Adipocyte (in vitro differentiated cells): Measurements from ENCODE around the gene ARID4B.

Experiments
- DNase-seq: peaks from one replicate; pipeline ENCODE4 v3.0.0-alpha.2; 2015; ENCODE audit warnings: low read depth
- H3K27me3 ChIP-seq: replicated peaks from 2 replicates; pipeline ENCODE4 v1.7.0; 2013; ENCODE audit warnings: mild to moderate bottlenecking, low read length, moderate library complexity; ENCODE audit not compliant: control insufficient read depth, insufficient read depth
- H3K36me3 ChIP-seq: 2 replicates; pipeline ENCODE4 v1.7.0; 2013; ENCODE audit warnings: low read length, mild to moderate bottlenecking, moderate library complexity; ENCODE audit not compliant: control insufficient read depth, insufficient read depth, severe bottlenecking
- H3K4me1 ChIP-seq: 2 replicates; pipeline ENCODE4 v1.7.0; 2013; ENCODE audit warnings: mild to moderate bottlenecking, low read length, moderate library complexity; ENCODE audit not compliant: control insufficient read depth, insufficient read depth
- H3K4me3 ChIP-seq: 2 replicates; pipeline ENCODE4 v1.7.0; 2013; ENCODE audit warnings: mild to moderate bottlenecking, low read length, moderate library complexity
- H3K9ac ChIP-seq: 2 replicates; pipeline ENCODE4 v1.7.0; 2013; ENCODE audit warnings: mild to moderate bottlenecking, low read length, moderate library complexity
- H3K9me3 ChIP-seq: 2 replicates; pipeline ENCODE4 v1.7.0; 2013; ENCODE audit warnings: mild to moderate bottlenecking, low read length, moderate library complexity; ENCODE audit not compliant: control insufficient read depth

ARID4B gene

DNA sequence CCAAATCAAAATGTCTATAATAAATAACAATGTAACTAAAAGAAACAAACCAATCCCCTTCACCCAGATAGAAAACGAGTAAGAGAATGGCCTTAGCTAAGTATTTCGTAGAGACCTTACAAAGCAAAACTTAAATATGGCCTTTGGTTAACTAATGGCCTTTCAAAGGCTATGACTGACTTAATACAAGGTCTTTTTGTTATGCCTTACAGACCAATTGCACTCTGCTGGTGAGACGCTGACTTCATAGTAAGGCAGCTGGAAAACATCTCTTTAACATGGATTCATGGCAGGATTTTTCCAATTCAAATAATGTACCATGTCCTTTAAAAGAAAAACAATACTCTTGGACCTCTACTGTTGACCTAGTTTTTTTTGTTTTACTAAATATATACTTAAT lies 23.5 kb upstream of the ARID4B start:
- H3K36me3 ChIP-seq = no peaks in the 10 kb centered on the region
- no peaks in the 10 kb centered on the region for H3K27me3 ChIP-seq
- no peak overlapping the region for H3K4me3 ChIP-seq
- H3K9me3 ChIP-seq = no peaks in the 10 kb centered on the region
- no peaks in the 10 kb centered on the region for H3K4me1 ChIP-seq
- no peak for DNase-seq
- no peak overlapping the region for H3K9ac ChIP-seq

- no peaks in the 10 kb centered on the region for H3K9me3 ChIP-seq
- peaks cover 19% of the 10 kb centered on the region for H3K36me3 ChIP-seq
These were observed 15.7 kb upstream of the ARID4B start for GRCh38 chr1:235343726-235344125.

GRCh38 chr1:235342471-235342870 lies 14.5 kb upstream of the ARID4B start:
- Histone ChIP-seq H3K4me3 (no peak overlapping the region), H3K9ac (no peak overlapping the region), H3K9me3 (no peaks in the 10 kb centered on the region), H3K27me3 (no peaks in the 10 kb centered on the region), H3K4me1 (no peaks in the 10 kb centered on the region), H3K36me3 (peaks cover 30% of the 10 kb centered on the region)
- no peak for DNase-seq

More at GRCh38 chr1:235343726-235344125, 15.7 kb upstream of the ARID4B start:
- Histone ChIP-seq H3K27me3 (no peaks in the 10 kb centered on the region), H3K9ac (no peak overlapping the region), H3K4me1 (no peaks in the 10 kb centered on the region), H3K4me3 (no peak overlapping the region)
- DNase-seq = no peak

- no peaks in the 10 kb centered on the region for H3K27me3 ChIP-seq
These were observed 14.1 kb upstream of the ARID4B start for GRCh38 chr1:235342039-235342438.

DNA sequence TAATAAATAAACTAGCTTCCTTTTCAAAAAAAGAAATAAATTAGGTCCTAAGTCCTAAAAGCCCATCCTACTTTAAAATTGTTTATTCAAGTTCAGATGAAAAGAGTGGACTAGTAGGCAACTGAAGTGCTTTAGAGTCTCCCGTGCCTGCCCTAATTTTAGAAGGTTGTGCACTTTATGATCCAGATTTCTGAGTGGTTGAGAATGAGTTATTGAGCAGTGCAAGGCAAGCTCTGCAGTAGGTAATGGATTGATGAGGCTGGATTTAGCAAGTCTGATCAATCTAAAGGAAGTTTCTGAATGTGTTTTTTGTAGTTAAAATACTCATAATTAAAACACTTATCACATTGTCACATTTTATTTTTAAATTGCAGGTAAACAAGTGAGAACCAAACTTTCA lies 13.4 kb upstream of the ARID4B start:
- no peak for DNase-seq
- no peak overlapping the region for H3K9ac ChIP-seq
- H3K9me3 ChIP-seq = no peaks in the 10 kb centered on the region

More at GRCh38 chr1:235342039-235342438, 14.1 kb upstream of the ARID4B start:
- no peak overlapping the region for H3K9ac ChIP-seq
- H3K9me3 ChIP-seq = no peaks in the 10 kb centered on the region
- no peaks in the 10 kb centered on the region for H3K4me1 ChIP-seq
- DNase-seq = no peak
- H3K4me3 ChIP-seq = no peak overlapping the region
- peaks cover 32% of the 10 kb centered on the region for H3K36me3 ChIP-seq

DNA sequence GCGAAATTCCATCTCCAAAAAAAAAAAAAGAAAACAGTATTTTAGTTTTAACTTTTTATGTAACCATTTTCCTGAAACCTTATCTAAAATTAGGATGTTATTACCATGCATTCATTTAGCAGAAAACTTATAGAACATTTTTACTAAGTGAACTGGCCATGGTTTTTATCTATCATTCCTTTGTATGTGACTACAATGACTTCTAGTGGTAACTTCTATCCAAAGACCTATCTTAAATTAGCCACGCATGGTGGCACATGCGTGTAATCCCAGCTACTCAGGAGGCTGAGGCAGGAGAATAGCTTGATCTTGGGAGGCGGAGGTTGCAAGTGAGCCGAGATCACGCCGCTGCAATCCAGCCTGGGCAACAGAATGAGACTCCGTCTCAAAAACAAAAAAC lies 11.8 kb upstream of the ARID4B start:
- Histone ChIP-seq H3K27me3 (no peaks in the 10 kb centered on the region), H3K9me3 (no peaks in the 10 kb centered on the region), H3K4me3 (no peak overlapping the region), H3K4me1 (no peaks in the 10 kb centered on the region), H3K36me3 (peaks cover 44% of the 10 kb centered on the region), H3K9ac (no peak overlapping the region)
- DNase-seq = no peak

More for the DNA sequence above, 13.4 kb upstream of the ARID4B start:
- no peak overlapping the region for H3K4me3 ChIP-seq
- H3K4me1 ChIP-seq = no peaks in the 10 kb centered on the region
- H3K36me3 ChIP-seq = peaks cover 39% of the 10 kb centered on the region
- no peaks in the 10 kb centered on the region for H3K27me3 ChIP-seq

- Histone ChIP-seq H3K4me1 (peaks cover 4% of the 10 kb centered on the region), H3K9ac (no peak overlapping the region), H3K27me3 (no peaks in the 10 kb centered on the region), H3K9me3 (no peaks in the 10 kb centered on the region), H3K4me3 (no peak overlapping the region), H3K36me3 (peaks cover 30% of the 10 kb centered on the region)
- no peak for DNase-seq
These were observed 8.9 kb upstream of the ARID4B start for GRCh38 chr1:235336903-235337302.

- peak; percentile 11 for DNase-seq
- H3K4me3 ChIP-seq = peak overlapping the region; percentile 40
- no peaks in the 10 kb centered on the region for H3K9me3 ChIP-seq
- H3K27me3 ChIP-seq = no peaks in the 10 kb centered on the region
- H3K9ac ChIP-seq = peak overlapping the region; percentile 88
- peaks cover 8% of the 10 kb centered on the region for H3K36me3 ChIP-seq
- peaks cover 23% of the 10 kb centered on the region for H3K4me1 ChIP-seq
These were observed 3.4 kb upstream of the ARID4B start for GRCh38 chr1:235331401-235331800.

- Histone ChIP-seq H3K36me3 (peaks cover 6% of the 10 kb centered on the region), H3K4me1 (peaks cover 28% of the 10 kb centered on the region), H3K9ac (peak overlapping the region; percentile 88), H3K4me3 (peak overlapping the region; percentile 90), H3K27me3 (no peaks in the 10 kb centered on the region), H3K9me3 (no peaks in the 10 kb centered on the region)
- DNase-seq = no peak
These were observed 2.9 kb upstream of the ARID4B start for GRCh38 chr1:235330918-235331285.

DNA sequence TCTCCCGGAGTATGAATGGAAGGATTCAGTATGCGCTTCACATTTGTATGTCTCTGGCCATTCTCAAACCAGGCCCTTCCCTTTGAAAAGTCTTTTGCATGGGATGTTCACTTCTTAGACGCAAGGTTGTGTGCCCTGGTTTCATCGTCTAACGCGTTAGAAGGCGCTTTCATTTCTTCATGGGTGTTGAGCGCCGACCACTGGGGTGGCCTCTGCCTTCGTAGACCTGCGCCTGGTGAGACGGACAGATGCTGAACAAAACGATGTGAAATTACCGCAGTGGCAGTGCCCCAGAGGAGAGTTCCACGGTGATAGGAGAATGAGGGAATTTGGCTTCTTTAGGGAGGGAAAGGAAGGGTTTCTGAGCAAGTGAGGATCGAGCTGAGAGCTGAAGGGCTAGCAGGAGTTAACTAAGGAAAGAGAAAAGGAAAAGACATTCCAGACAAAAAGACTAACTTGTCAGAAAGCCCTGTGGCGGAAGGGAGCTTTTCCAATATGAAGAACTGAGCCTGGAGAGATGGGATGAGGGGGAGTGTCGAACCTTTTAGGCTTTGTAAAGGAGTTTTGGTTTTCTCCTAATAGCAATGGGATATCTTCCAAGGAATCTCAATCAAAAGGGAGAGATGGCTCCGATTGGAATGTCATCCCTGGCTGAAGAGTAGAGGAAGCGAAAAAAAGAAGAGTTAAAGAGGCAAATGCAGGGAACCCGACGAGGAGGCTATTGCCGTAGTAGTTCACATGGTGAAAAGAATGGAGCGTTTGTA lies 1.3 kb upstream of the ARID4B start:
- Histone ChIP-seq H3K9me3 (no peaks in the 10 kb centered on the region), H3K27me3 (no peaks in the 10 kb centered on the region), H3K36me3 (no peaks in the 10 kb centered on the region), H3K9ac (peak overlapping the region; percentile 88), H3K4me1 (peaks cover 40% of the 10 kb centered on the region), H3K4me3 (peak overlapping the region; percentile 90)
- DNase-seq = peak; percentile 77

GRCh38 chr1:235328271-235329138 lies 526 bp upstream of the ARID4B start, which contains the start of gene GGPS1:
Gene GGPS1 (plus strand): TSS chr1:235328570. CDS start chr1:235335265, 6,695 bp downstream.
- Histone ChIP-seq H3K36me3 (no peaks in the 10 kb centered on the region), H3K9ac (peak within 1 kb of the TSS; percentile 93), H3K9me3 (no peaks in the 10 kb centered on the region), H3K27me3 (no peaks in the 10 kb centered on the region), H3K4me1 (peaks cover 40% of the 10 kb centered on the region), H3K4me3 (peak within 1 kb of the TSS; percentile 99)
- peak; percentile 100 for DNase-seq
